AG04450 (cell line): ENCODE measurements around the gene M6PR. TPM values are rescaled to one million over a fixed set of nuclear protein-coding genes. Genes with fewer than 3 reads are reported as not detected.

Experiments used
- CTCF ChIA-PET: fragments of 300-600, 350-600 bp; formaldehyde crosslinking; extraction: SDS; loops from one replicate; lab custom pipeline; 2022; ENCODE audit warnings: antibody characterized with exemption, inconsistent platforms; lab: Charles Lee
- POLR2A ChIA-PET: fragments of 350-600 bp; formaldehyde crosslinking; extraction: SDS; loops from one replicate; lab custom pipeline; 2021; ENCODE audit warnings: antibody characterized with exemption, inconsistent platforms; lab: Yijun Ruan, JAX
- DNase-seq: peaks from one replicate; pipeline ENCODE4 v3.0.0-alpha.2; 2011; ENCODE audit warnings: low read depth, low spot score
- H3K27ac ChIP-seq: one replicate; pipeline ENCODE4 v1.5.1; 2012; ENCODE audit warnings: low read depth, low read length, control low read depth
- H3K27me3 ChIP-seq: one replicate; pipeline ENCODE4 v1.6.0; 2012; ENCODE audit warnings: low read length; ENCODE audit not compliant: control insufficient read depth, insufficient read depth
- H3K4me3 ChIP-seq: 2 replicates; pipeline ENCODE4 v1.5.1; 2011; ENCODE audit warnings: mild to moderate bottlenecking, low read depth, low read length, control low read depth
- H3K9me3 ChIP-seq: 2 replicates; pipeline ENCODE4 v1.5.1; 2012; ENCODE audit warnings: low read length; ENCODE audit not compliant: control insufficient read depth, insufficient read depth
- polyA minus RNA-seq: library from RNA; depleted of rRNA, polyadenylated mRNA; stranded (reverse); fragments of >200 nt; gene quantifications from 2 replicates; pipeline ENCODE4 v1.2.3, GENCODE V29; 2011; rRNA and poly(A)+ RNA removed
- polyA plus RNA-seq: library from polyadenylated mRNA; depleted of rRNA; stranded (reverse); fragments of >200 nt; gene quantifications from 2 replicates; pipeline ENCODE4 v1.2.3, GENCODE V29; 2011; rRNA removed
- TF ChIP-seq, protein P1 (sequence below): IDR thresholded peaks from 2 replicates; pipeline ENCODE4 v1.5.1; 2011; ENCODE audit warnings: low read depth, low read length, control low read depth, inconsistent platforms

Gene M6PR
- polyA plus RNA-seq (106 and 119 TPM in 2 replicates), polyA minus RNA-seq (166 and 198 TPM in 2 replicates)

DNA sequence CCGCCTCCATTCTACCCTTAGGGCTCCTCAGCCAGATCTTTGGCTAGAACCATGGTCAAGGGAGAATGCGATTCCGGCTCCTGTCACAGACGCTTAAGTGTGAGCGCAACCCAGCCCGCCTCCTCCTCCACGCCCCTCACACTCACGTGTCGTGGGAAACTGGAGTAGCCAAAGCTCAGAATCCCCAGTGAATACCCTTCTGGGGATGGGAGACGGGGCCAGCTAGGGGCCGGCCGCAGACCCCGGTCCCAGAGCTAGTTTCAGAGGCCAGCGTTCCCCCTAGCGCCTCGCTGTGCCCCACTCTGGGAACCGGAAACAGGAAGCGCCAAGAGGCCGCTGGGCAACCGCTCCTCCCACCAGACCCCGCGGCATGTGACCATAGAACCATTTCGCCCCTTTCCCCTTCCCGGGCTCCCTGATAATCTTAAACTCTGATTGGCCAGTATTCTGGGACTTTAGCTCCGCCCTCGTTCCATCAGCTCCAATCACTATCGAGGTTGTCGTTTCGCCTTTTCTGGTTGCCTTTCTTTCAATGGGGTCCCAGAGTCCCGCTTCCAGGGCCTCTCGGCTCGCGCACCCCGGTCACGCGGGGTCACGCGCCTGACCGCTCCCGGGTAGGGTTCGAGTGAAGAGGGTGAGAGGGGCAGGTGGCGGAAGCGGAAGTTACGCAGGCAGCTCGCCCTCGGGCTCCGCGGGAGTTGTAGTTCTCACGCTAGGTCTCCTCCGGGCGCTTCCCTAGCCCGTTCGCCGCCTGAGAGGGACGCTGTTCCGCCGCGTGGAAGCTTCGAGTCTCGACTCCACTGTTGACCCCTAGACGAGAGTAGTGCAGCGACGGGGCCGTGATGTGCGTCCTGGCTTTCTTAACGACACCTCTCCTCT is at the start of gene M6PR:
Gene M6PR (minus strand): TSS at position 304 of the 879 bp plus-strand sequence. CDS start 3,241 bp downstream, outside the sequence.
- H3K9me3 ChIP-seq: no peaks in the 10 kb centered on the region; the same call in 1 of the 2 replicates

DNA sequence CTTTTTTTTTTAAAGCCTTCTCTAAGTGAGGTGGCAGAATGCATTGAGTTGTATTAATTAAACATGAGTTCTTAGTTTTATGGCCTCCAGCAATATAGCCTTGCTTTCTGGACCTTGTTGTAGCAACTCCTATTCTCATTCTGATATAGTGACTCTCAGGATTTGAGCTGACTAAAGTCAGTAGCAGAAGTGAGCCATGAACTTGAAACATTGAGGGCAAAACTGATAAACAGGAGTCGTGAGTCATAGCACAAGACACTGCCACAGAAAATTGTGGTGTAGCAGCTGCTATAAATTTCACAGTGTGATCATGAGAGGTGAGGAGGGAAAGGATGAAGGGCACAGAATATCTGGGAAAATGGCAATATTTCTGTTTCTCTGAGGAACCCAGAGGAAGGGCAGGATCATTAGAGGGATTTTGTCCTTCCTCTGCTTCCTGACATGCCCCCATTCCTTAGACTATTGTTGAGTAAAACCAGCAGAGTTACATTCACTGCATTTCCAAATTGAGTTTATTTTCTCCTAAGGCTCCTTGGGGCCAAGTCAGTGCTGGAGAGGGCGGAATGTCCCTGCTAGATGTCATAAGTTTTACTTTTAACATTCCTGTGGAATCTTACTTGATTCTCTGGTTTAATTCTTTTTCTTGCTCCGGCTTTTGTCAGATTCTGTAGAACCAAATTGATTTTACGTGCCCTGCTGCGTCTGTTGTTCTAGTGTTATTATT is 47.4 kb upstream of the M6PR start:
- TF ChIP-seq, protein P1, sequence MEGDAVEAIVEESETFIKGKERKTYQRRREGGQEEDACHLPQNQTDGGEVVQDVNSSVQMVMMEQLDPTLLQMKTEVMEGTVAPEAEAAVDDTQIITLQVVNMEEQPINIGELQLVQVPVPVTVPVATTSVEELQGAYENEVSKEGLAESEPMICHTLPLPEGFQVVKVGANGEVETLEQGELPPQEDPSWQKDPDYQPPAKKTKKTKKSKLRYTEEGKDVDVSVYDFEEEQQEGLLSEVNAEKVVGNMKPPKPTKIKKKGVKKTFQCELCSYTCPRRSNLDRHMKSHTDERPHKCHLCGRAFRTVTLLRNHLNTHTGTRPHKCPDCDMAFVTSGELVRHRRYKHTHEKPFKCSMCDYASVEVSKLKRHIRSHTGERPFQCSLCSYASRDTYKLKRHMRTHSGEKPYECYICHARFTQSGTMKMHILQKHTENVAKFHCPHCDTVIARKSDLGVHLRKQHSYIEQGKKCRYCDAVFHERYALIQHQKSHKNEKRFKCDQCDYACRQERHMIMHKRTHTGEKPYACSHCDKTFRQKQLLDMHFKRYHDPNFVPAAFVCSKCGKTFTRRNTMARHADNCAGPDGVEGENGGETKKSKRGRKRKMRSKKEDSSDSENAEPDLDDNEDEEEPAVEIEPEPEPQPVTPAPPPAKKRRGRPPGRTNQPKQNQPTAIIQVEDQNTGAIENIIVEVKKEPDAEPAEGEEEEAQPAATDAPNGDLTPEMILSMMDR: no peak
- no peak overlapping the region for H3K4me3 ChIP-seq
- ChIA-PET CTCF (no interaction called here), POLR2A (no interaction called here)
- H3K27ac ChIP-seq: no peak overlapping the region
- H3K27me3 ChIP-seq: no peaks in the 10 kb centered on the region
- DNase-seq: no peak
- no peaks in the 10 kb centered on the region for H3K9me3 ChIP-seq

More for the DNA sequence above, at the start of gene M6PR:
- Histone ChIP-seq H3K4me3 (peak within 1 kb of the TSS; percentile 92), H3K27ac (peak within 1 kb of the TSS; percentile 99), H3K27me3 (no peaks in the 10 kb centered on the region)
- CTCF ChIA-PET: interaction anchor here (0.6 to 4.3 kb wide), 10 partner anchors 11 to 100 kb away, joined by 3 to 31 read pairs (median 4); no protein-coding TSS in a partner anchor
- TF ChIP-seq, protein P1: peak; percentile 60
- peak; percentile 78 for DNase-seq
- POLR2A ChIA-PET: interaction anchor here (0.6 to 1.2 kb wide), 5 partner anchors 10 to 780 kb away, joined by 3 to 13 read pairs (median 4); partner anchors contain the start of gene PHC1

DNA sequence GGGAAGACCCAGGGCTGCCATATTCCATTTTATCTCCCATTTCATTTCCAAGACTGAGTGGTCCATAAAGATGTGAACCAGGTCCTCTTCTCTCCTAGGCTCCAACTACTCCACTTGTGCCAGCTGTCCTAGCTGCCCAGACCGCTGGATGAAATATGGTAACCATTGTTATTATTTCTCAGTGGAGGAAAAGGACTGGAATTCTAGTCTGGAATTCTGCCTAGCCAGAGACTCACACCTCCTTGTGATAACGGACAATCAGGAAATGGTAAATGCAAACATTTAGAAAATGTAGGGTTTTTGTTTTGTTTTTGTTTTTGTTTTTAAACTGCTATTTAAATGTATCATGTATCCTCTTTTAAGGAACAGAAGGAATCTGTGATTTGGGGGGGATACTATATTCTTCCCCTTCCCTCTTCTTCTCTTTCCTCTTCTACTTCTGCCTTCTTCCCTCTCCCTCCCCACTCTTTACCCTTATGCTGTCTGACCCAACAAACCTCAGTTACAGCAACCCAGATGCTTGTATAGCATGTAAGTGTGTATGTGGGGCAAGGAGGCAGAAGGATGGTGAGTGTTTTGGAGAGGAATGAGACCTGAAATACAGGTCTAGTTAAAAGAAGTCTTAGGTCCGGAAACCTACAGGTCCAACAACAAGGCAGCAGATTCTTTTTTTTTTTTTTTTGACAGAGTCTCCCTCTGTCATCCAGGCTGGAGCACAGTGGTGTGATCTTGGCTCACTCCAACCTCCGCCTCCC is 45.8 kb upstream of the M6PR start:
- Histone ChIP-seq H3K27me3 (no peaks in the 10 kb centered on the region), H3K27ac (no peak overlapping the region), H3K9me3 (no peaks in the 10 kb centered on the region), H3K4me3 (no peak overlapping the region)
- TF ChIP-seq, protein P1: no peak
- ChIA-PET POLR2A (no interaction called here), CTCF (no interaction called here)
- DNase-seq: no peak

DNA sequence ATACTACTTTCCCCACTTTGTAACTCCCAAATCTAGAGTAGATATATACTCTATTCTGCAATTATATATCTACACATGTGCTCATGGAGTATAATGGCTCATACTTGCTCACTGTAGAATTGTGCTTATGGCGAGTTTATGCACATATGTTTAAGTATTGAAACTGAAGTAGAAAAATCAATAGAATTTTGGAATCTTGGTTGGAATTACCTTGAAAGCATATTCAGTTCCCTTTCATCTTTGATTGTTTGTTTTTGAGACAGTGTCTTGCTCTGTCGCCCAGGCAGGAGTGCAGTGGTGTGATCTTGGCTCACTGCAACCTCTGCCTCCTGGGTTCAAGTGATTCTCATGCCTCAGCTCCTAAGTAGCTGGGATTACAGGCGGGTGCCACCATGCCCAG is 44.4 kb upstream of the M6PR start:
- ChIA-PET CTCF (no interaction called here), POLR2A (no interaction called here)
- Histone ChIP-seq H3K27ac (no peak overlapping the region), H3K27me3 (no peaks in the 10 kb centered on the region), H3K9me3 (no peaks in the 10 kb centered on the region), H3K4me3 (no peak overlapping the region)
- TF ChIP-seq, protein P1: no peak
- DNase-seq: no peak
